Kidney tubule cell (primary cell): ENCODE results near the gene MAPT.

Source experiments
- DNase-seq: peaks from one replicate; pipeline ENCODE4 v3.0.0-alpha.2; 2018; ENCODE audit warnings: low spot score

Gene MAPT

DNA sequence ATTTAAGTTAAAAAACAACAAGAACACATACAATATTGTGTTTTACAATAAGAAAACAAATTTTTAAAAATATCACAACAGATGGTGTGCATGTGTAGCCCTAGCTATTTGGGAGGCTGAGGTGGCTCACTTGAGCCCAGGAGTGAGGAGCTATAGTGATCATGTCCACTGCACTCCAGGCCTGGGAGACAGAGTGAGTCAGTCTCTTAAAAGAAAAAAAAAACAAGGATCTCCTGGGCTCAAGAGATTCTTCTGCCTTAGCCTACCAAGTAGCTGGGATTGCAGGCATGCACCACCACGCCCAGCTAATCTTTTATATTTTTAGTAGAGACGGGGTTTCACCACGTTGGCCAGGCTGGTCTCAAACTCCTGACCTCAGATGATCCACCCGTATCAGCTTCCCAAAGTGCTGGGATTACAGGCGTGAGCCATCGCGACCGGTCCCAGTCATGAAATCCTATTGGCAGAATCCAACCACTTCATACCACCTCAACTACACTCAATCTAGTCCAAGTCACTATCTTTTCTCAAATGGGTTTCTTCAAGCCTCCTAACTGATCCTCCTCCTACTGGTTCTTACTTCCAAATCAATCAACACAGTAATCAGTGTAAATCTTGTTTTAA, 159.7 kb downstream of the MAPT start:
- peak; percentile 35 for DNase-seq

DNA sequence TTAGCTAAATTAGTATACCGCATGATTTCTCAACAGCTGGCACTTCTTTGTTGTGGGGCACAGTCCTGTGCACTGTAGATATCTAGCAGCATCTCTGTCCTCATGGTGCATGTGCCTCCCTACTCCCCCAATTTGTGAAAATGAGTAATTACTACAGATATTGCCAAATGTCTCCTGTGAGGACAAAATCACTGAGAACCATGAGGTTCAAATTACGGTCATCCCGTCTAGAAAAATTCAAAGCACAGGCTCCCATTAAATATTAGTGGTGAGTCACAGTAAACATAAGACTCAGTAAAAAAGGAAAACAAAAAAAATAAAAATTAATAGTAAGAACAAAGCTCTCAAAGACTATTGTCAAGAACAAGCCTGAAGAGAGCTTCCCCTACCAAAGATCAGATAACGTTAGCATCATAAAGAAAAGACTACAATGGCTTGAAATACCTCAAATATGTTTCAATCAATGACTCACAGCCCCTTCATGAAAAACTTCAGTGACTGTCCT, 162.5 kb downstream of the MAPT start:
- peak; percentile 19 for DNase-seq

DNA sequence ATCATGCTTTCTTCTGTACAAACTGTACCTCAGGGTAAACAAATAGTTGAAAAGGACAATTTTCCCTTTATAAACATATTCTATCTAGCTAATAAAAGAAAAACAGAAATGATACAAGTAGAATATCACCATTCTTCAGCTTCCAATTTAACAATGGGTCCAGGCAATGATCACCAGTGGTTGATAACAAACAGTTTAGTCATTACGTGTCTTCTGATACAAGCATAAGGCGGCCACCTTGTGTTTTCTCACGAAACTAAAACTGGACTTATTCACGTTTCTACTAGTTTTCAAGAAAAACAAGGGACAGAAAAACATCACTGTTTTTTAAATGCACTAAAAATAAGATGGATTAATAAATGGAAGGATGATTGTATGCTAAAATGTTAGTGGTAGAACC, 163.0 kb downstream of the MAPT start:
- DNase-seq: no peak

DNA sequence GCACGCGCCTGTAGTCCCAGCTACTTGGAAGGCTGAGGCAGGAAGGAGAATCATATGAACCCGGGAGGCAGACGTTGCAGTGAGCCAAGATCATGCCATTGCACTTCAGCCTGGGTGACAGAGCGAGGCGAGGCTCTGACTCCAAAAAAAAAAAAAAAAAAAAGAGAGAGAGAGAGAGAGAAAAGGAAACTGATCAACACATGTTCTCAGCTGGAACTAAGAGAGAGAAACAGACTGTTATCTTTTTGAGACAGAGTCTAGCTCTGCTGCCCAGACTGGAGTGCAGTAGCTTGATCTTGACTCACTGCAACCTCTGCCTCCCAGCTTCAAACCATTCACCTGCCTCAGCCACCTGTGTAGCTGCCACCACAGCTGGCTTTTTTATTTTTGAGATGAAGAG, 165.1 kb downstream of the MAPT start:
- DNase-seq: peak; percentile 61

DNA sequence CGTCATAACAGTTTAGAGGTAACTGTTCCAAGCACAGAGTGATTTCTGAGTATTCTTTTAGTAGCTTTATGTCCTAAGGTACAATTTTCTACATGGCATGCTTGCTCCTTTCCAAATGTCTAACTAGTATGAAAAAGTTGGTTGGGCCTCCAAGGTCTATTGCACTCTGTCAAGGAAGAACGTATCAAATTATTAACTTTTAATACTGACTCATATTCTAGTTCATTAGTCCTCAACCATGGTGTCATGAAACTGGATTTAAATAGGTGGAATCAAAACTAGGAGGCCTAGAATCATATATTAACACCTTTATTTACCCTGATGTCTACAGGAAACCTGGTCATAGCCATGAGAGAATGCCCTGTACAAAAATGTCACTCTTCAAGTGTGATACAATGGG, 166.1 kb downstream of the MAPT start:
- peak; percentile 79 for DNase-seq

DNA sequence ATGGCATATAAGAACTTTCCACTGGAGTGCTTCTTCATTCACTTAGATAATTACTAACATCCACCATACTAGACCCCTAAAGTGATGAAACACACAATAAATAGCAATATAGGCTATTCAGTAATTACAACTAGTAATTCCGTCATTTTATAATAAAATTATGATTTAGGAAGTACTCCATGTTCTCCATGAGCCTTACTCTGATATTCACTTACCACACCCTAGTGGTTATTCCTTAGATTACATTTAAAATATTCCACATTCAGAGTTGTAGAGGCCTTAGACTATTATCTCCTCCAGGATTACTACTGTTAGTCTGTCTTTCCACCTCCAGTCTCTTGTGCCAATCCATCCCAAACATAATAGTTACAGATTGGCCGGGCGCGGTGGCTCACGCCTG, 167.1 kb downstream of the MAPT start:
- no peak for DNase-seq

DNA sequence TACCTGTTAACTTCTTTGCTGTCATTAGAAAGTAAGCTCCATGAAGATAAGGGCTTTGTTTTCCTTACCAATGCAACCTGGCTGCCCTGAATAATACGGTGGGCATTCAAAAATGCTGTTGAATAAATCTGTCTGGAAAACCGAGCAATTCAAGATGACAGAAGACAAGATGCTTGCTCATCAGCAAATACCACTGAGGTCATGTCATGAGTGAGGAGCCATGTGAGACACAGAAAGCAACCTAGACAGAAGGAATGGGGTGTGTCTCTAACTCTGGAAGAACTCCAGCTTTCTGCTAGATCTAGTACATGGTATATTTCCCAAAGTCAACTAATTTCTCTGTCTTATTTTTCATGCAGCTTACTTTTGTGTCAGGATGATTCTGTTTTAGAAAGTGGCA, 168.9 kb downstream of the MAPT start:
- peak; percentile 90 for DNase-seq

DNA sequence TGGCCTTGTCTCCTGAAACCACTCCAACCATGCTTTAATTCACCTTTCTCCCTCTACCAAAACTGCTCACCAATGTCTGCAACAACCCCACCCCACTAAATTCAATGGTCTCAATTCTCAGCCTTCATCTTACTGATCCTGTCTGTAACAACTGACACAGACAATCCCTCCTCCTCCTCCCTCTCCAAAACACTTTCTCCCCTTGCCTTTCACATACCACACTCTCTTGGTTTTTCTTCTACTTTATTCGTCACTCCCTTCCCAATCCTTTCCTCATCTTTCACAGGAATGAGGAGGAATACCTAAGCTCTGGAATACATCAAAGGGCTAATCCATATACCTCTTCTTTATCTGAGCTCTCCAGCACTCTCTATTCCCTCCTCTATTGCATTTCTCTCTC, 170.1 kb downstream of the MAPT start:
- DNase-seq: no peak

DNA sequence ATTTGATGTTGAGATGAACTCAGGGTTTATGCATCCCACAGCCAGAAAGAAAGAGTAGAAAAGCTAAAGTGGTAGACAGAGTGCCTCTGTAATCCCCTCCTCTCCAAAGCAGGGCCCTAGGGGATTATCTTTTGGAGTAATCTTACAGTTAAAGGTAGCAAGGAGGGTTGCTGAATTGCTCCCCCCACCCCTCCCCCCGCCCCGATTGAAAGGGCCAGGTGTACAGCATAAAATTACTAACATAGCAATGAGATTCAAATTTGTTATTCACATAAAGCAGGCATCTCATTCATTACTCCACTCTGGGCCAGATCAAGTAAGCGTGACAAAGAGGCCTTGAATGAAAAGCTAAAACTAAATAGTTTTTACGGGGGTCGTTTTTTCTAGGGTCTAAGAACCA, 177.4 kb downstream of the MAPT start:
- peak; percentile 36 for DNase-seq

DNA sequence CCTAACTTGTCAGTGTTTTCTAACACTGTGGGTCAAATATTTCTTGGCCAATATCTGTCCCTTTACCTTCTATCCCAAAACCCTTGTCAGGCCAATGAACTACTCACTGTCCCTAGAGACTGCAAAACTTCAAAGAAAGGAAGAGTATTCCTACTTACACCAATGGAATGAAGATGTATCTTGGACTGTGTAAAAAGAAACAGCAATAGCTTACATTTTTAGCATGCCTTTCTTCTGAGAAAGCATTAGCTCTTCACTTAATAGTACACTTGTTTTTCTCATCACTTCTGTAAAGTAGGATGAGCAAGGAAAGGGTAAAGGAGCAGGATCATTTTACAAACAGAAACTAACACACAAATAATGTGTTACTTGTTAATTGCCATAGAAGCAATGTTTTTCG, 178.6 kb downstream of the MAPT start:
- peak; percentile 88 for DNase-seq

DNA sequence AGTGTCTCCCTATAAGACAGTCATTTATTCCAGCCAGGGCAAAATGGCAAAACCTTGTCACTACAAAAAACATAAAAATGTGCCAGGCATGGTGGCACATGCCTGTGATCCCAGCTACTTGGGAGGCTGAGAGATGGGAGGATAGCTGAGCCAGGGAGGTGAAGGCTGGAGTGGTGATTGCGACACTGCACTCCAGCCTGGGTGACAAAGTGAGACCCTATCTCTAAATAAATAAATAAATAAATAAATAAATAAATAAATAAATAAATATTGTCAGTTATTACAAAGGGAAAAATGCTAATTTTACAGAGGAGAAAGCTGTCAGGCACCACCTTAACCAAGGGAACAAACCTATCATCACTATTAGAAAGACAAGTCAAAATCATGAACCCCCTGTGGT, 180.2 kb downstream of the MAPT start:
- no peak for DNase-seq
